Prostate gland (tissue), 2 donors: ENCODE data around the gene MAPKAP1. TPM values are rescaled to one million over a fixed set of nuclear protein-coding genes. Genes with fewer than 3 reads are reported as not detected.

ENCODE experiments used
- DNase-seq: peaks from one replicate; pipeline ENCODE4 v3.0.0-alpha.2; 2019; ENCODE audit warnings: low spot score
- H3K27ac ChIP-seq, 2 donors: fragments of 200-600 bp; sonication (generic); 2 replicates each; pipeline ENCODE4 v1.5.1; 2017 to 2019
- H3K27me3 ChIP-seq: fragments of 200-600 bp; sonication (generic); replicated peaks from 2 replicates; pipeline ENCODE4 v1.5.1; 2019; ENCODE audit not compliant: insufficient read depth
- H3K36me3 ChIP-seq, 2 donors: fragments of 200-600 bp; sonication (generic); 1 replicate in 1 of 2; 2 replicates in 1 of 2; pipeline versions ENCODE4 v1.5.1 to v1.8.1; 2017 to 2019
- H3K4me1 ChIP-seq: fragments of 200-600 bp; sonication (generic); replicated peaks from 2 replicates; pipeline ENCODE4 v1.5.1; 2019
- H3K4me3 ChIP-seq, 2 donors: fragments of 200-600 bp; sonication (generic); 2 replicates each; pipeline ENCODE4 v1.5.1; 2017 to 2019
- H3K9me3 ChIP-seq: fragments of 200-600 bp; sonication (generic); 2 replicates; pipeline ENCODE4 v1.5.1; 2017
- POLR2A ChIP-seq: fragments of 450-650 bp; IDR thresholded peaks from one replicate; pipeline ENCODE4 v1.6.1; 2016; ENCODE audit warnings: antibody characterized with exemption, mild to moderate bottlenecking
- POLR2AphosphoS5 ChIP-seq: sonication (generic); formaldehyde crosslinking; IDR thresholded peaks from one replicate; pipeline ENCODE4 v1.6.1; 2017; ENCODE audit warnings: antibody characterized with exemption
- WGBS: methylation state at CpG from one replicate; pipeline ENCODE4 v1.1.5; 2018; 5-methylcytosine and 5-hydroxymethylcytosine counted together
- intact Hi-C: fragments of 100-400 bp; cut with DNase I; formaldehyde crosslinking; loops from one replicate; pipeline ENCODE4 v1.14.2; 2022
- total RNA-seq, 2 donors: library from RNA; depleted of rRNA; stranded (reverse); fragments of >200 nt; gene quantifications; one replicate each; pipeline ENCODE4 v1.1.0, GENCODE V29; 2016
- TF ChIP-seq, protein P1 (sequence below), 4 experiments: fragments of 200-600 bp in 2 of 4; fragments of 450-650 bp in 2 of 4; sonication (generic) in 2 of 4; IDR thresholded peaks; 1 replicate in 3 of 4; 2 replicates in 1 of 4; pipeline ENCODE4 v1.5.1; 2016 to 2019; ENCODE audit warnings: antibody characterized with exemption in 4 of 4, mild to moderate bottlenecking in 2 of 4, moderate library complexity in 2 of 4

The MAPKAP1 gene
- total RNA-seq, 2 donors from 2014 or later, result 62.4 to 91.2 TPM

DNA sequence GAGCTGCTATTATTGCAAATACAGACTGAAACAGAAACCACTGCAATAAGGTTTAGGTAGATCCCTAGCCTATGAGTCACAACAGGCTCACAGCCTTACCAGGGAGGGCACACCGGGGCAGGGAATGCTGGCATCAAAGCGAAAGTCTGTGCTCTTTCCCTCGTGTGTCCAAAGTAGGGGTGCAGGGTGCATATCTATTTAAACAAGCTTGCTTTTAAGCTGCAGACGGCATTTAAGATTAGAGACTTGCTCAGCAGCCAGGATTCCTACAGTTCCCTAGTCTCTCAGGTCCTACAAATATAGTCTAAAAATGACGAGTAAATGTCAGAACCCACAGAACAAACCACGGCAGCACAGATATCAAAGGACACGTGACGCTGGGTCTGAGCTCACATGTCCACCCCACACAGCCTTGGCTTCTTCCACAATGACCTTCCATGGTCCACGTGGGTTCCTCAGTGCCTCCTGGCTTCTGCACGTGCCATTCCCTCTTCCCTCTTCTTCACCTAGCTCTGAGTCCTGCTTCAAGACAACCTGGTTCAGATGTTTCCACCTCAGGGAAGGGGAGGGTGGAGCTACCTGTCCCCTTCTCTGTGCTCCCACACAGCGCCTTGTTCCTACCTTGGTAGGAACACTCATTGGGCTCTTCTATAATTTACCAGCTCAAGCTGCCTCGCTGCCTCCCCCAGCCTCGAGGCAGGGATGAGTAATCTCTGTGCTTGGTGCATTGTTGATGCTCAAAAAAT is 193.2 kb downstream of the MAPKAP1 start:
- Histone ChIP-seq H3K4me3 (no peak overlapping the region), H3K27me3 (no peaks in the 10 kb centered on the region), H3K36me3 (no peaks in the 10 kb centered on the region), H3K4me1 (peaks cover 6% of the 10 kb centered on the region), H3K9me3 (no peaks in the 10 kb centered on the region), H3K27ac (peak overlapping the region; percentile 26 to 57)
- peak; percentile 40 for DNase-seq
- TF ChIP-seq POLR2AphosphoS5 (peak; percentile 51), POLR2A (no peak)
- intact Hi-C loops, result no loop called here
- 44% methylated on average over 13 of the region's 13 CpGs for WGBS

DNA sequence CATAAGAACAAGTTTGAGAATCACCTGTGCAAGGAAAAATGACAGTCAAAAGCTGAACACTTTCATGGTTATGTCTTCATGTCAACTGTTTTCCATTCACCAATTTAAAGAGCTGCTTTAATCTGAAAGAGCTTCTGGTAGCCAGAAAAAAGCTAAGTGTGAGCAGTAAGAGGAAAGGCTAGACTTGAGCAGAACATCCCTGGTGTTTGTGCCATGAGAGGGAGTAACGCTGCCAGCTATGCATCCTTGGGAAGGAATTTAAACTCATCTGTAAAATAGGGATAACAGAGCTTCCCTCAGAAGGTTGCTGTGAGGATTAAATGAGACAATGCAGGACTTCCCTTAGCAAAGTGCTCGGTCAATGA is 193.7 kb downstream of the MAPKAP1 start:
- Histone ChIP-seq H3K27me3 (no peaks in the 10 kb centered on the region), H3K9me3 (no peaks in the 10 kb centered on the region), H3K36me3 (no peaks in the 10 kb centered on the region), H3K27ac (peak overlapping the region; percentile 26 to 57), H3K4me3 (no peak overlapping the region), H3K4me1 (peaks cover 6% of the 10 kb centered on the region)
- TF ChIP-seq POLR2A (no peak), POLR2AphosphoS5 (no peak)
- TF ChIP-seq, protein P1, sequence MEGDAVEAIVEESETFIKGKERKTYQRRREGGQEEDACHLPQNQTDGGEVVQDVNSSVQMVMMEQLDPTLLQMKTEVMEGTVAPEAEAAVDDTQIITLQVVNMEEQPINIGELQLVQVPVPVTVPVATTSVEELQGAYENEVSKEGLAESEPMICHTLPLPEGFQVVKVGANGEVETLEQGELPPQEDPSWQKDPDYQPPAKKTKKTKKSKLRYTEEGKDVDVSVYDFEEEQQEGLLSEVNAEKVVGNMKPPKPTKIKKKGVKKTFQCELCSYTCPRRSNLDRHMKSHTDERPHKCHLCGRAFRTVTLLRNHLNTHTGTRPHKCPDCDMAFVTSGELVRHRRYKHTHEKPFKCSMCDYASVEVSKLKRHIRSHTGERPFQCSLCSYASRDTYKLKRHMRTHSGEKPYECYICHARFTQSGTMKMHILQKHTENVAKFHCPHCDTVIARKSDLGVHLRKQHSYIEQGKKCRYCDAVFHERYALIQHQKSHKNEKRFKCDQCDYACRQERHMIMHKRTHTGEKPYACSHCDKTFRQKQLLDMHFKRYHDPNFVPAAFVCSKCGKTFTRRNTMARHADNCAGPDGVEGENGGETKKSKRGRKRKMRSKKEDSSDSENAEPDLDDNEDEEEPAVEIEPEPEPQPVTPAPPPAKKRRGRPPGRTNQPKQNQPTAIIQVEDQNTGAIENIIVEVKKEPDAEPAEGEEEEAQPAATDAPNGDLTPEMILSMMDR (IDR thresholded peaks at IDR 0.05), result no peak
- intact Hi-C loops, result no loop called here
- DNase-seq, result no peak
- WGBS, result 43% methylated on average over 2 of the region's 2 CpGs

DNA sequence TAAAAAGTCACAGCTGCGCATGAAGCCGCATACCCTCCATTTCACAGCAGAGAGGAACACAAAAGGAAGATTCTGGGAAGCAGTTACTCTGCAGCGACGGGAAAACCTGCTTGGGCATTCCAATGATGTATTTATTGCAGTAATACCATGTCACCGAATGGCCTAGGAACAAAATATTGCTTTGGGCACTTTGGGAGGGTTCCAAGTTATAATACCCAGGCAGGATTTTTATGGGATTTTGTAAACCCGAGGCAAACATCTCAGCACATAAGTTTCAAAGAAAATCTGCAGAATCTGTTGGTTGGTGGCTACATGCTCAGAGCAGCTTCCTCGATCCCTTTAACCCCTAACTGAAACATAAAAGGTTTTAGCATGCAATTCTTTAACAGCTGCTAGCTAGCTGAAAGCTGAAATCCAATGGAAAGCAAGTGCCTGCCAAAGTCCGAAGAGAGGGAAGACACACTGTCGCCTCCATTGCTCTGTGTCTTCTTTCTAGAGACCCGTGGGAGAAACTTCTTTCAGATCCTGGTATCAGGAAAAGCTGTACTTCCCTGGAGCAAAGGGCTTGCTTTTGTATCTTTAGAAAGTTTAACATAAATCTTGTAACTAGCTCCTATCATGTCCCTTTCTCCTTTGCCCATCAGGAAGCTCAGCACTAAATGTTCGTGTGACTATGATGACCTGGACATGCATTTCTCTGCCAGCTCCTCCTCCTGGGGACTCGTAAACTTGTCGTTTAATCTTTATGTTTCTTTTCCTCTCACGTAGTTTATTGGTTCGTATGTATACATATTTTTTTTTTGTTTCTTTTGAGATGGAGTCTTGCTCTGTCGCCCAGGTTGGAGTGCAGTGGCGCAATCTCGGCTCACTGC is 195.0 kb downstream of the MAPKAP1 start:
- intact Hi-C loops, result no loop called here
- H3K36me3 ChIP-seq, result no peaks in the 10 kb centered on the region
- H3K27me3 ChIP-seq, result no peaks in the 10 kb centered on the region
- no peak overlapping the region for H3K4me3 ChIP-seq
- H3K27ac ChIP-seq, result peak overlapping the region; percentile 53 to 57
- no peaks in the 10 kb centered on the region for H3K9me3 ChIP-seq
- WGBS, result 14% methylated on average over 18 of the region's 18 CpGs
- TF ChIP-seq POLR2A (no peak), POLR2AphosphoS5 (peak; percentile 73)
- DNase-seq, result peak; percentile 80
- H3K4me1 ChIP-seq, result peaks cover 6% of the 10 kb centered on the region

DNA sequence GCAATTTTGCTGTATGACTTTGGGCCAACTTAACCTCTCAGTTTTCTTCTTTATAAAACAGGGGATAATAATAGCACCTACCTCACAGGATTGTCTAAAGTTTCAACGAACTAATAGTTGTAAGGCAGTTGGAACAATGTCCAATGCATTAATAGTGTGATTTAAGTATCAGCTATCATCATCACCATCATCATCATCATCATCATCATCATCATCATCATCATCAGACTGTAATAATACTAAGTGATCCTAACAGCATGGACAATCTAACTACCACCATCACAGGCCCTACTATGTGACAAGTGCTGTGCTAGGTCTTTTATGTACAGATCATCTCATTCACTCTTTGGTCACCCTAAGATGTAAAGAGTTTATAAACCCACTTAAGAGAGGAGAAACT is 196.0 kb downstream of the MAPKAP1 start:
- H3K27ac ChIP-seq, result peak overlapping the region in 1 of 2 donors; percentile 57

DNA sequence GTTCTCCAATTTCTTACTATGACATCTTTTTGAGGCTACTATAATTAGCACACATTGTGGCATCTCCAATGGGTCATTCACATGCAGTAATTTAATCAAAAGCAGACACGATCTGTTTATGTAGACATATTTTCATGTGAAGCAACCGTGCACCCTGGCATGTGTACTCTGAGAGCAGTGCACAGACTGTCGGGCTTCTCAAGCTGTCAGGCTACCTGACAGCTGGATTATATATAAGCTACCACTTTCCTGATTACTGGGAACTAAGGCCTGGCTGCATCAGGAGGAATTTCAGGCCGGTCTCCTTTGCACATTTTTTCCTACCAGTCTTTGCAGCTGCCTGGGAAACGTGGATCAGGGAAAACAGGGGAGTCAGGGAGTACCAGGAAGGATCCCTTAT is 197.5 kb downstream of the MAPKAP1 start:
- no peak for TF ChIP-seq POLR2A
- TF ChIP-seq, protein P1 (IDR thresholded peaks at IDR 0.05), result no peak
- TF ChIP-seq POLR2AphosphoS5, result no peak
- no peaks in the 10 kb centered on the region for H3K9me3 ChIP-seq
- no peak overlapping the region for H3K27ac ChIP-seq
- peaks cover 6% of the 10 kb centered on the region for H3K4me1 ChIP-seq
- DNase-seq, result no peak
- H3K36me3 ChIP-seq, result no peaks in the 10 kb centered on the region
- 45% methylated on average over 5 of the region's 5 CpGs for WGBS
- H3K27me3 ChIP-seq, result no peaks in the 10 kb centered on the region
- no peak overlapping the region for H3K4me3 ChIP-seq
- intact Hi-C loops, result no loop called here

More for the DNA sequence above, 196.0 kb downstream of the MAPKAP1 start:
- 43% methylated on average over 1 of the region's 1 CpG for WGBS
- peaks cover 6% of the 10 kb centered on the region for H3K4me1 ChIP-seq
- no peaks in the 10 kb centered on the region for H3K9me3 ChIP-seq
- H3K27me3 ChIP-seq, result no peaks in the 10 kb centered on the region
- H3K4me3 ChIP-seq, result no peak overlapping the region
- H3K36me3 ChIP-seq, result no peaks in the 10 kb centered on the region
- intact Hi-C loops, result no loop called here
- TF ChIP-seq POLR2AphosphoS5 (no peak), POLR2A (no peak)
- TF ChIP-seq, protein P1 (IDR thresholded peaks at IDR 0.05), result no peak
- no peak for DNase-seq
